ENCODE results near the gene FBLN1.

- TF ChIP-seq CTCF (IDR thresholded peaks at IDR 0.05; ENCODE audit: low read depth, low read length) (no peak), POLR2A (IDR thresholded peaks at IDR 0.05; ENCODE audit: extremely low read depth, insufficient read length) (no peak), MAX (IDR thresholded peaks at IDR 0.05; ENCODE audit: low read depth, low read length) (peak; percentile 44), MYC (IDR thresholded peaks at IDR 0.05; ENCODE audit: low read depth, low read length) (peak; percentile 45; the same call in 1 of the 2 replicates)
Observed at GRCh38 chr22:45612451-45612901, 109.8 kb downstream of the FBLN1 start.
